ENCODE measurements around the gene ARHGAP29.

The ARHGAP29 gene

DNA sequence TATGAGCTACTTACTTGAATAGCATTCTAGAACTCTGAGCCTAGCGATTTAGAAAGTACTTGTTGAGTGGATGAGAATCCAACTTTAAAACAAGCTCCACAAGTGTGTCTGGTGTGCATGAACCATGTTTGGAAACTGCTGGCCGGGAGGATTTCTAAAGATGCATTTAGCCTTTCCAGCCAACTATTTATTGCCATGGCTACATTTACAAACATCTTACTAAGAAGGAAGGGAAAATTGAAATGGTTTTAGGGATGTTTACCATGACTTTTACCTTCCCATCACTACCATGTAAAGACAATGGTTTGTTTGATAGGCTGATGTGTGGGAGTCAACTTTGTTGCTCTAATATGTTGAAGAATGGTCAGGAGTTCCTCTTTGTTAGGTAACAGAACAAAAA lies 37.7 kb upstream of the ARHGAP29 start:
- no peak for TF ChIP-seq CTCF (conservative IDR thresholded peaks at IDR 0.05; ENCODE audit: low read depth, low read length)
- DNase-seq (ENCODE audit: low read depth), result no peak
- no peak overlapping the region for H3K4me3 ChIP-seq (ENCODE audit: low read depth, low read length)

GRCh38 chr1:94274561-94274960 lies 37.2 kb upstream of the ARHGAP29 start:
- no peak overlapping the region for H3K4me3 ChIP-seq (ENCODE audit: low read depth, low read length)
- no peak for DNase-seq (ENCODE audit: low read depth)
- no peak for TF ChIP-seq CTCF (conservative IDR thresholded peaks at IDR 0.05; ENCODE audit: low read depth, low read length)

DNA sequence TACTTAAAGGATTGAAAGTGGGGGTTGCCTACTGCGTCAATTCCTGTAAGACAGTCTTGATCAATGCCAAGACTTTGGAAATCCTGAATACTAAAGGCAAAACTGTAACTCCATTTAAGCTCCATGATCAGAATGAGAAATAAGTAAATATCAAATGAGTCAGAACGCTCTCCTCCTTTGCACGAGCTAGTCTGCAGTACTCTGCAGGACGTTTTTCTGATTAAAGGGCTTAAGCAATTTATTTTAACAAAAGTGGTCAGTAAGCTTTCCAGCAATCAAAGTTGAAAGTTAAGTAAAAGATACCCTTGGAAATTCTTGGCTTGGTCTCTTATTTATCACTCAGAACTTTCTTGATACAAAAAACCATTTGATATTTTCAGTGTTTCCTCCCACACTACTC lies 35.7 kb upstream of the ARHGAP29 start:
- no peak for DNase-seq (ENCODE audit: low read depth)
- H3K4me3 ChIP-seq (ENCODE audit: low read depth, low read length), result no peak overlapping the region
- no peak for TF ChIP-seq CTCF (conservative IDR thresholded peaks at IDR 0.05; ENCODE audit: low read depth, low read length)

DNA sequence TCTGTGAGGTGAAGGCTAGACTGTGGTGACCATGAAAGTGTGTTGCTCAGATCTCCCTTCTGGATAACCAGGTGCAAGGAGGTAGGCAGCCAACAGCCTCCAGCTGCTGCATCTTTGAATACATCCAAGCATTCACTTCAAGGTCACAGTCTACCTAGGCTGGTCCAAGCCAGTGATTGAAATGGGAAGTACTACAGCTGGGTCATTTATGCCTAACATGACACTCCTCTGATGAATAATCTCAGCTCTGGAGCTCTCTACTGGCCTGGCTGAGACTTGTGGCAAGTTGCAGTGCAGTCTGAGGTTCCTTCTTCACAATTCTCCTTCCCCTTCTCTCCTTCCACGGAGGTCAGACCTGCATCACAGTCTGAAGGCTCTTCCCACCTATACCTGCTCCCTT lies 35.0 kb upstream of the ARHGAP29 start:
- no peak for DNase-seq (ENCODE audit: low read depth)
- no peak overlapping the region for H3K4me3 ChIP-seq (ENCODE audit: low read depth, low read length)
- no peak for TF ChIP-seq CTCF (conservative IDR thresholded peaks at IDR 0.05; ENCODE audit: low read depth, low read length)

DNA sequence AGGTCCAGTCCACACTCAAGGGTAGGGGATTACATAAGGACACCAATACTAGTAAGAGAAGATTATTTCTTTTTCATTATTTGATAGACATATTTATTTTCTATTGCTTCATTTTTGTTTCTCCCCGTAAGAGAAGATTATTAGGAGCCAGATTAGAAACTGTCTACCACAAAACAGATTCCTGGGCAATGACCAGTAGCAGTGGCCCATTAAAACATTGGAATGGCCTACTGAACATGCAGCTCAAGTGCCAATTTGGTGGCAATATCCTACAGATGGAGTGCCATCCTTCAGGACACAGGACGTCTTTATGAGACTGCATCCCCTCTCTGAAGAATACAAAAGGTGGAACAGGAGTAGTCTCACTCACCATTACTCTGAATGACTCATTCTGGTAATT lies 34.0 kb upstream of the ARHGAP29 start:
- no peak for TF ChIP-seq CTCF (conservative IDR thresholded peaks at IDR 0.05; ENCODE audit: low read depth, low read length)

GRCh38 chr1:94270801-94271203 lies 33.4 kb upstream of the ARHGAP29 start:
- peak; percentile 85 for DNase-seq (ENCODE audit: low read depth)
- TF ChIP-seq CTCF (conservative IDR thresholded peaks at IDR 0.05; ENCODE audit: low read depth, low read length), result no peak
- no peak overlapping the region for H3K4me3 ChIP-seq (ENCODE audit: low read depth, low read length)

More for the DNA sequence above, 34.0 kb upstream of the ARHGAP29 start:
- DNase-seq (ENCODE audit: low read depth), result no peak
- H3K4me3 ChIP-seq (ENCODE audit: low read depth, low read length), result no peak overlapping the region

- TF ChIP-seq CTCF (conservative IDR thresholded peaks at IDR 0.05; ENCODE audit: low read depth, low read length), result no peak
- no peak overlapping the region for H3K4me3 ChIP-seq (ENCODE audit: low read depth, low read length)
- no peak for DNase-seq (ENCODE audit: low read depth)
Observed at GRCh38 chr1:94269921-94270320, 32.5 kb upstream of the ARHGAP29 start.

Measured in choroid plexus epithelial cell (primary cell).